SU-DHL-6 (cell line): ENCODE data around the gene GRHL3.
"Not testable (repeated sequence)": the region's sequence is repeated elsewhere in the genome, so short reads cannot be mapped to it uniquely, and the experiment has no call there.

ENCODE experiments used
- EZH2phosphoT487 ChIP-seq: fragments of 200-600 bp; sonication (generic), shearing (Covaris generic); conservative IDR thresholded peaks from 2 replicates; pipeline ENCODE4 v1.6.1; 2018; ENCODE audit warnings: mild to moderate bottlenecking, antibody characterized with exemption, low read length, moderate library complexity, mixed read lengths
- TF ChIP-seq, protein P1 (sequence below): fragments of 200-600 bp; sonication (generic); IDR thresholded peaks from one replicate; pipeline ENCODE4 v1.5.1; 2017; ENCODE audit warnings: antibody characterized with exemption, mild to moderate bottlenecking, low read length, moderate library complexity; ENCODE audit not compliant: insufficient read depth, poor library complexity, severe bottlenecking

DNA sequence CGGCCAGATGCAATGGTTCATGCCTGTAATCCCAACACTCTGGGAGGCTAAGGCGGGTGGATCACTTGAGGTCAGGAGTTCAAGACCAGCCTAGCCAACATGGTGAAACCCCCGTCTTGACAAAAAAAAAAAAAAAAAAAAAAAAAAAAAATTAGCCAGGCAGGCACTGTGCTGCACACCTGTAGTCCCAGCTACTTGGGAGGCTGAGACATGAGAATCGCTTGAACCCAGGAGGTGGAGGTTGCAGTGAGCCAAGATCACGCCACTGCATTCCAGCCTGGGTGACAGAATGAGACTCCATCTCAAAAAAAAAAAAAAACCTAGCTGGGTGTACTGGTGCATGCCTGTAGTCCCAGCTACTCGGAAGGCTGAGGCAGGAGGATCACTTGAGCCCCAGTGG, 31.4 kb upstream of the GRHL3 start:
- TF ChIP-seq, protein P1, sequence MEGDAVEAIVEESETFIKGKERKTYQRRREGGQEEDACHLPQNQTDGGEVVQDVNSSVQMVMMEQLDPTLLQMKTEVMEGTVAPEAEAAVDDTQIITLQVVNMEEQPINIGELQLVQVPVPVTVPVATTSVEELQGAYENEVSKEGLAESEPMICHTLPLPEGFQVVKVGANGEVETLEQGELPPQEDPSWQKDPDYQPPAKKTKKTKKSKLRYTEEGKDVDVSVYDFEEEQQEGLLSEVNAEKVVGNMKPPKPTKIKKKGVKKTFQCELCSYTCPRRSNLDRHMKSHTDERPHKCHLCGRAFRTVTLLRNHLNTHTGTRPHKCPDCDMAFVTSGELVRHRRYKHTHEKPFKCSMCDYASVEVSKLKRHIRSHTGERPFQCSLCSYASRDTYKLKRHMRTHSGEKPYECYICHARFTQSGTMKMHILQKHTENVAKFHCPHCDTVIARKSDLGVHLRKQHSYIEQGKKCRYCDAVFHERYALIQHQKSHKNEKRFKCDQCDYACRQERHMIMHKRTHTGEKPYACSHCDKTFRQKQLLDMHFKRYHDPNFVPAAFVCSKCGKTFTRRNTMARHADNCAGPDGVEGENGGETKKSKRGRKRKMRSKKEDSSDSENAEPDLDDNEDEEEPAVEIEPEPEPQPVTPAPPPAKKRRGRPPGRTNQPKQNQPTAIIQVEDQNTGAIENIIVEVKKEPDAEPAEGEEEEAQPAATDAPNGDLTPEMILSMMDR: not testable (repeated sequence)
- not testable (repeated sequence) for TF ChIP-seq EZH2phosphoT487
